Thoracic aorta (tissue), 2 donors: ENCODE measurements around the gene KIRREL3. TPM values are rescaled to one million over a fixed set of nuclear protein-coding genes. Genes with fewer than 3 reads are reported as not detected.

Source experiments
- ATAC-seq: fragments of 150-250 bp; one replicate; pipeline ENCODE4 v1.8.0; 2017; ENCODE audit warnings: low read depth; ENCODE audit not compliant: insufficient number of reproducible peaks, low FRiP score
- DNase-seq: peaks from one replicate; pipeline ENCODE4 v3.0.0-alpha.2; 2020; ENCODE audit warnings: low spot score
- H3K27ac ChIP-seq, 2 donors: fragments of 200-600 bp; sonication (generic); 1 replicate in 1 of 2; 2 replicates in 1 of 2; pipeline ENCODE4 v1.5.1; 2016; ENCODE audit warnings: mild to moderate bottlenecking in 2 of 2, moderate library complexity in 2 of 2
- H3K27me3 ChIP-seq: fragments of 200-600 bp; sonication (generic); replicated peaks from 2 replicates; pipeline ENCODE4 v1.6.0; 2016; ENCODE audit warnings: mild to moderate bottlenecking; ENCODE audit not compliant: insufficient read depth
- H3K36me3 ChIP-seq: fragments of 200-600 bp; sonication (generic); one replicate; pipeline ENCODE4 v1.5.1; 2016
- H3K4me1 ChIP-seq, 2 donors: fragments of 200-600 bp; sonication (generic); 1 replicate in 1 of 2; 2 replicates in 1 of 2; pipeline versions ENCODE4 v1.5.1 to v1.6.0; 2016; ENCODE audit warnings: low read depth in 2 of 2, mild to moderate bottlenecking in 1 of 2; ENCODE audit not compliant: control insufficient read depth in 1 of 2
- H3K4me3 ChIP-seq: fragments of 200-600 bp; sonication (generic); 2 replicates; pipeline ENCODE4 v1.5.1; 2016; ENCODE audit warnings: mild to moderate bottlenecking
- H3K9me3 ChIP-seq: fragments of 200-600 bp; sonication (generic); 2 replicates; pipeline ENCODE4 v1.5.1; 2016
- total RNA-seq, 2 donors: library from RNA; depleted of rRNA; stranded (reverse); fragments of >200 nt; gene quantifications; one replicate each; pipeline versions ENCODE4 v1.1.0 to v1.2.3, GENCODE V29; 2016
- TF ChIP-seq, protein P1 (sequence below): fragments of 200-600 bp; sonication (generic); IDR thresholded peaks from one replicate; pipeline ENCODE4 v1.5.1; 2019; ENCODE audit warnings: antibody characterized with exemption

Gene KIRREL3
- total RNA-seq, 2 donors from 2014 or later = not detected

DNA sequence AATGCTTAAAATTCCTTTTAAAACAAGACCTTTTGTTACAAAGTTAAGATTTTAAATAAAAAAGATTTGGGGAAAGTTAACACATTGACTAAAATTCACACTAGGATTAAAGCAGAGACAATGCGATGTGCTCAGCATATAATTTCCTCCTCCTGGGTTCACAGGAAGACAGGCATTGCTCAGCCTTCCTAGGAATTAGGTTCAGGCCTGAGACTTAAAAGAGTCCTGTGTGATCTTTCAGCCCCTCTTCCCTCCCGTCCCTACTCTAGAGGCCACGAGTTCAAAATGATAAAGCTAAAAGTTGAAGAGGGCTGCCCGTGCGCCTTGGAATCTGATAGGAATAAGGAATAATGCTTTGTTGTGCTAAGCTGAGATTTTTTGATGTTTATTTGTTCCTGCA lies 218.6 kb downstream of the KIRREL3 start:
- no peak overlapping the region for H3K27ac ChIP-seq
- no peaks in the 10 kb centered on the region for H3K9me3 ChIP-seq
- TF ChIP-seq, protein P1, sequence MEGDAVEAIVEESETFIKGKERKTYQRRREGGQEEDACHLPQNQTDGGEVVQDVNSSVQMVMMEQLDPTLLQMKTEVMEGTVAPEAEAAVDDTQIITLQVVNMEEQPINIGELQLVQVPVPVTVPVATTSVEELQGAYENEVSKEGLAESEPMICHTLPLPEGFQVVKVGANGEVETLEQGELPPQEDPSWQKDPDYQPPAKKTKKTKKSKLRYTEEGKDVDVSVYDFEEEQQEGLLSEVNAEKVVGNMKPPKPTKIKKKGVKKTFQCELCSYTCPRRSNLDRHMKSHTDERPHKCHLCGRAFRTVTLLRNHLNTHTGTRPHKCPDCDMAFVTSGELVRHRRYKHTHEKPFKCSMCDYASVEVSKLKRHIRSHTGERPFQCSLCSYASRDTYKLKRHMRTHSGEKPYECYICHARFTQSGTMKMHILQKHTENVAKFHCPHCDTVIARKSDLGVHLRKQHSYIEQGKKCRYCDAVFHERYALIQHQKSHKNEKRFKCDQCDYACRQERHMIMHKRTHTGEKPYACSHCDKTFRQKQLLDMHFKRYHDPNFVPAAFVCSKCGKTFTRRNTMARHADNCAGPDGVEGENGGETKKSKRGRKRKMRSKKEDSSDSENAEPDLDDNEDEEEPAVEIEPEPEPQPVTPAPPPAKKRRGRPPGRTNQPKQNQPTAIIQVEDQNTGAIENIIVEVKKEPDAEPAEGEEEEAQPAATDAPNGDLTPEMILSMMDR = no peak
- no peak for DNase-seq
- no peak for ATAC-seq
- no peaks in the 10 kb centered on the region for H3K4me1 ChIP-seq
- H3K36me3 ChIP-seq = no peaks in the 10 kb centered on the region
- no peak overlapping the region for H3K4me3 ChIP-seq
- H3K27me3 ChIP-seq = no peaks in the 10 kb centered on the region

DNA sequence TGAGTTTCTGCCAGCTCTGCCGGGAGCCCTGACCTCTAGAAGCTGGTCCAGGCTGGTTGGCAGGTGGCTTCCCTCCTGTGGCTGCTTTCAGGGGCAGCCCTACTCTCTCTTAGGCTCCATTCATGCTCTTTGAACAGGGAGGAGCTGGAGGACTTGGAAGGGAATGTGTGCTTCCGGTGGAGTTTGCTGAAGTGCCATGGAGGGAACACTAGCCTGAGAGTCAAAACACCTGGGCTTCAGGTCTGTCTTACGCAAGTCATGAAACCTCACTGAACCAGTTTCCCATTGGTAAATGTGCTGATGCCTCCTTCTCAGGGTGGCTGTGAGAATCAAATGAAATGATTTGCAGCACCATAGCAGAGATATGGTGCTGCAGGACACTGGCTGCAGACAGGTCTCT lies 224.5 kb downstream of the KIRREL3 start:
- ATAC-seq = no peak
- TF ChIP-seq, protein P1 = no peak
- H3K4me3 ChIP-seq = no peak overlapping the region

GRCh38 chr11:126772267-126772666 lies 228.3 kb downstream of the KIRREL3 start:
- Histone ChIP-seq H3K4me1 (no peaks in the 10 kb centered on the region), H3K27ac (no peak overlapping the region), H3K4me3 (no peak overlapping the region), H3K27me3 (no peaks in the 10 kb centered on the region), H3K9me3 (no peaks in the 10 kb centered on the region), H3K36me3 (no peaks in the 10 kb centered on the region)
- DNase-seq = no peak
- TF ChIP-seq, protein P1 = no peak
- ATAC-seq = no peak

More for the DNA sequence above, 224.5 kb downstream of the KIRREL3 start:
- no peaks in the 10 kb centered on the region for H3K4me1 ChIP-seq
- no peaks in the 10 kb centered on the region for H3K27me3 ChIP-seq
- DNase-seq = no peak
- H3K27ac ChIP-seq = no peak overlapping the region
- no peaks in the 10 kb centered on the region for H3K9me3 ChIP-seq
- H3K36me3 ChIP-seq = no peaks in the 10 kb centered on the region

DNA sequence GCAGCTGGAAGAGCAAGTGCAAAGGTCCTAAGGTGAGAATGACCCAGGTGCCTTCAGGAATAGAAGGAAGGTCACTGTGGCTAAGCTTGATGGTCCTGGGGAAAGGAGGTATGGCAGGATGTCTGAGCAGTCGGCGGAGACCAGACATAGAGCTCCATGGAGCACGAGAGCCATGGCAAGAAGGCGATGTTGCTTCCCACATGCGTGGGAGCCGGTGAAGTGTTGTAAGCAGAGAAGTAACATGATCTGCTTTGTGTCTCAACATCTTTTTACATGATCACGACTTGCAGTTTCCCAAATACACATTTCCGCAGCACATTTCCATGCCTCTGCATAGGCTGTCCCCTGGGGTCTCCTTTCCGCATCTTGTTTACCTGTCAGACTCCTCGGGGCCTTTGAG lies 231.9 kb downstream of the KIRREL3 start:
- ATAC-seq (no peak), DNase-seq (no peak)
- Histone ChIP-seq H3K36me3 (no peaks in the 10 kb centered on the region), H3K4me1 (no peaks in the 10 kb centered on the region), H3K9me3 (no peaks in the 10 kb centered on the region), H3K27me3 (no peaks in the 10 kb centered on the region), H3K27ac (no peak overlapping the region), H3K4me3 (no peak overlapping the region)
- TF ChIP-seq, protein P1 = no peak

DNA sequence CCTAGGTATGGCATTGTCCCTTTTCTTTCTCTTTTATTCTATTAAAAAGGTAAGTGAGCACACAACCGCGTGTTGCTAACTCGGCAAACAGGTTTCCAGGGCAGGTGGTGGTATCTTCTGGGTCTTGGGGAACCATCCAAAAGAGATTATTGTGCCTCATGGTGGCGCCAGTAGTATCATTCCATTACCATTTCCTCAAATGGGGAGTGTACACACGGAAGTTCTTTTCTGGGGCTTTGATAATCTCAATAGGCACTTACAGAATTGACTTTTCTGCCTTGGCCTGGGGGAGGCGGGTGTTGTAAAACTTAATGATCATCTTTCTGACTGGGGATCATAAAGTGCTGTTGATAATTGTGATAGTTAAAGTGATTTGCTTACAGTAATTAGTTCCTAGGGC lies 234.1 kb downstream of the KIRREL3 start:
- no peak for ATAC-seq
- no peak overlapping the region for H3K27ac ChIP-seq
- H3K36me3 ChIP-seq = no peaks in the 10 kb centered on the region
- TF ChIP-seq, protein P1 = no peak
- no peaks in the 10 kb centered on the region for H3K4me1 ChIP-seq
- no peak overlapping the region for H3K4me3 ChIP-seq
- DNase-seq = no peak
- H3K27me3 ChIP-seq = no peaks in the 10 kb centered on the region
- H3K9me3 ChIP-seq = no peaks in the 10 kb centered on the region
